H1 (cell line): Measurements from ENCODE around the gene TRPC4. TPM values are rescaled to one million over a fixed set of nuclear protein-coding genes. Genes with fewer than 3 reads are reported as not detected.

ENCODE experiments used
- EGR1 ChIP-seq: IDR thresholded peaks from 2 replicates; pipeline ENCODE4 v1.6.1; 2011; ENCODE audit warnings: low read depth, low read length, borderline replicate concordance
- polyA plus RNA-seq, 7 experiments: library from polyadenylated mRNA; depleted of rRNA in 3 of 7; stranded (reverse) in 5 of 7; unstranded in 2 of 7; fragments of >200 nt in 5 of 7; fragments of 200-250 nt in 2 of 7; gene quantifications; 1 replicate in 5 of 7; 2 replicates in 1 of 7; 4 replicates in 1 of 7; pipeline versions ENCODE4 v1.2.1 to v1.2.3, GENCODE V29; 2011 to 2013; ENCODE audit warnings: missing spikeins in 2 of 7, mixed read lengths in 2 of 7
- total RNA-seq: library from RNA; stranded (reverse); fragmentation: NEBNext Ultra II Directional; extraction: Animal tissue kit (Norgen Biotek cat#: 25700); gene quantifications from 2 replicates; pipeline ENCODE4 v1.2.1, GENCODE V29; 2021
- TF ChIP-seq, protein P1 (sequence below): fragments of 300-600 bp; sonication (generic); IDR thresholded peaks from 2 replicates; pipeline ENCODE4 v1.7.1; 2012; ENCODE audit warnings: low read length, moderate library complexity, mild to moderate bottlenecking, inconsistent platforms; ENCODE audit not compliant: insufficient replicate concordance

TRPC4 gene
- total and polyA plus RNA-seq, 2 of the 8 experiments (the other 6 are each of a cell fraction or from before 2014, with no cell fraction given), result 12.3 to 14.7 TPM

DNA sequence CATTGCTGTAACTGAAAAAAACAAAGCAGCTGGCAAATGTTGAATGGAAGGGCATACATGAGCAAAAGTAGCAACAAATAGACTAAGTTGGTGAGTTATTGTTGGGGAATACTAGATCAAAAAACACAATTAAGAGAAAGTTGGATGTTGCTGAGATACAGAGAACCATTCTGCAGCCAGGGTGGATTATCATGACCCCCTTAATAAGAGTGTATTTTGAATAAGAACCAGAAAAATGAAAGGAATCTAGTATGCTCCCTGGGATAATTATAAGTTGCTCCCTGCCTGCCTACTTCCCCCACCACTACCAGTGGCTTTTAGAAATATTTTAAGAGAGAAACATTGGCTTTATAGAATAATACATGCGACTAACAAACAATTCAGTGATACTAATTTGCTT lies 14.5 kb upstream of the TRPC4 start (continued):
- TF ChIP-seq, protein P1, sequence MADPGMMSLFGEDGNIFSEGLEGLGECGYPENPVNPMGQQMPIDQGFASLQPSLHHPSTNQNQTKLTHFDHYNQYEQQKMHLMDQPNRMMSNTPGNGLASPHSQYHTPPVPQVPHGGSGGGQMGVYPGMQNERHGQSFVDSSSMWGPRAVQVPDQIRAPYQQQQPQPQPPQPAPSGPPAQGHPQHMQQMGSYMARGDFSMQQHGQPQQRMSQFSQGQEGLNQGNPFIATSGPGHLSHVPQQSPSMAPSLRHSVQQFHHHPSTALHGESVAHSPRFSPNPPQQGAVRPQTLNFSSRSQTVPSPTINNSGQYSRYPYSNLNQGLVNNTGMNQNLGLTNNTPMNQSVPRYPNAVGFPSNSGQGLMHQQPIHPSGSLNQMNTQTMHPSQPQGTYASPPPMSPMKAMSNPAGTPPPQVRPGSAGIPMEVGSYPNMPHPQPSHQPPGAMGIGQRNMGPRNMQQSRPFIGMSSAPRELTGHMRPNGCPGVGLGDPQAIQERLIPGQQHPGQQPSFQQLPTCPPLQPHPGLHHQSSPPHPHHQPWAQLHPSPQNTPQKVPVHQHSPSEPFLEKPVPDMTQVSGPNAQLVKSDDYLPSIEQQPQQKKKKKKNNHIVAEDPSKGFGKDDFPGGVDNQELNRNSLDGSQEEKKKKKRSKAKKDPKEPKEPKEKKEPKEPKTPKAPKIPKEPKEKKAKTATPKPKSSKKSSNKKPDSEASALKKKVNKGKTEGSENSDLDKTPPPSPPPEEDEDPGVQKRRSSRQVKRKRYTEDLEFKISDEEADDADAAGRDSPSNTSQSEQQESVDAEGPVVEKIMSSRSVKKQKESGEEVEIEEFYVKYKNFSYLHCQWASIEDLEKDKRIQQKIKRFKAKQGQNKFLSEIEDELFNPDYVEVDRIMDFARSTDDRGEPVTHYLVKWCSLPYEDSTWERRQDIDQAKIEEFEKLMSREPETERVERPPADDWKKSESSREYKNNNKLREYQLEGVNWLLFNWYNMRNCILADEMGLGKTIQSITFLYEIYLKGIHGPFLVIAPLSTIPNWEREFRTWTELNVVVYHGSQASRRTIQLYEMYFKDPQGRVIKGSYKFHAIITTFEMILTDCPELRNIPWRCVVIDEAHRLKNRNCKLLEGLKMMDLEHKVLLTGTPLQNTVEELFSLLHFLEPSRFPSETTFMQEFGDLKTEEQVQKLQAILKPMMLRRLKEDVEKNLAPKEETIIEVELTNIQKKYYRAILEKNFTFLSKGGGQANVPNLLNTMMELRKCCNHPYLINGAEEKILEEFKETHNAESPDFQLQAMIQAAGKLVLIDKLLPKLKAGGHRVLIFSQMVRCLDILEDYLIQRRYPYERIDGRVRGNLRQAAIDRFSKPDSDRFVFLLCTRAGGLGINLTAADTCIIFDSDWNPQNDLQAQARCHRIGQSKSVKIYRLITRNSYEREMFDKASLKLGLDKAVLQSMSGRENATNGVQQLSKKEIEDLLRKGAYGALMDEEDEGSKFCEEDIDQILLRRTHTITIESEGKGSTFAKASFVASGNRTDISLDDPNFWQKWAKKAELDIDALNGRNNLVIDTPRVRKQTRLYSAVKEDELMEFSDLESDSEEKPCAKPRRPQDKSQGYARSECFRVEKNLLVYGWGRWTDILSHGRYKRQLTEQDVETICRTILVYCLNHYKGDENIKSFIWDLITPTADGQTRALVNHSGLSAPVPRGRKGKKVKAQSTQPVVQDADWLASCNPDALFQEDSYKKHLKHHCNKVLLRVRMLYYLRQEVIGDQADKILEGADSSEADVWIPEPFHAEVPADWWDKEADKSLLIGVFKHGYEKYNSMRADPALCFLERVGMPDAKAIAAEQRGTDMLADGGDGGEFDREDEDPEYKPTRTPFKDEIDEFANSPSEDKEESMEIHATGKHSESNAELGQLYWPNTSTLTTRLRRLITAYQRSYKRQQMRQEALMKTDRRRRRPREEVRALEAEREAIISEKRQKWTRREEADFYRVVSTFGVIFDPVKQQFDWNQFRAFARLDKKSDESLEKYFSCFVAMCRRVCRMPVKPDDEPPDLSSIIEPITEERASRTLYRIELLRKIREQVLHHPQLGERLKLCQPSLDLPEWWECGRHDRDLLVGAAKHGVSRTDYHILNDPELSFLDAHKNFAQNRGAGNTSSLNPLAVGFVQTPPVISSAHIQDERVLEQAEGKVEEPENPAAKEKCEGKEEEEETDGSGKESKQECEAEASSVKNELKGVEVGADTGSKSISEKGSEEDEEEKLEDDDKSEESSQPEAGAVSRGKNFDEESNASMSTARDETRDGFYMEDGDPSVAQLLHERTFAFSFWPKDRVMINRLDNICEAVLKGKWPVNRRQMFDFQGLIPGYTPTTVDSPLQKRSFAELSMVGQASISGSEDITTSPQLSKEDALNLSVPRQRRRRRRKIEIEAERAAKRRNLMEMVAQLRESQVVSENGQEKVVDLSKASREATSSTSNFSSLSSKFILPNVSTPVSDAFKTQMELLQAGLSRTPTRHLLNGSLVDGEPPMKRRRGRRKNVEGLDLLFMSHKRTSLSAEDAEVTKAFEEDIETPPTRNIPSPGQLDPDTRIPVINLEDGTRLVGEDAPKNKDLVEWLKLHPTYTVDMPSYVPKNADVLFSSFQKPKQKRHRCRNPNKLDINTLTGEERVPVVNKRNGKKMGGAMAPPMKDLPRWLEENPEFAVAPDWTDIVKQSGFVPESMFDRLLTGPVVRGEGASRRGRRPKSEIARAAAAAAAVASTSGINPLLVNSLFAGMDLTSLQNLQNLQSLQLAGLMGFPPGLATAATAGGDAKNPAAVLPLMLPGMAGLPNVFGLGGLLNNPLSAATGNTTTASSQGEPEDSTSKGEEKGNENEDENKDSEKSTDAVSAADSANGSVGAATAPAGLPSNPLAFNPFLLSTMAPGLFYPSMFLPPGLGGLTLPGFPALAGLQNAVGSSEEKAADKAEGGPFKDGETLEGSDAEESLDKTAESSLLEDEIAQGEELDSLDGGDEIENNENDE, result no peak
- TF ChIP-seq EGR1, result no peak
